ENCODE measurements around the gene CCDC8. TPM values are rescaled to one million over a fixed set of nuclear protein-coding genes. Genes with fewer than 3 reads are reported as not detected.

Gene CCDC8
- total RNA-seq, 1 experiment from 2014 or later, result 27.5 TPM

GRCh38 chr19:46372901-46373490 lies 40.4 kb downstream of the CCDC8 start:
- Histone ChIP-seq H3K23me2 (ENCODE audit: insufficient read length, low read depth, low read length, poor library complexity, severe bottlenecking) (no peaks in the 10 kb centered on the region), H3K79me2 (ENCODE audit: insufficient read depth, low read length) (no peaks in the 10 kb centered on the region; the same call in 1 of the 2 replicates), H3K14ac (ENCODE audit: insufficient read depth, low read length) (peak overlapping the region; percentile 87), H3K18ac (ENCODE audit: insufficient read length, low read depth, low read length) (peak overlapping the region; percentile 76), H2AK5ac (ENCODE audit: insufficient read length, low read length) (no peak overlapping the region), H3K27me3 (ENCODE audit: insufficient read depth, low read length) (no peaks in the 10 kb centered on the region), H3K56ac (ENCODE audit: insufficient read length, low read depth, low read length) (no peak overlapping the region), H3T11ph (ENCODE audit: low read length) (no peak overlapping the region), H3K4me1 (ENCODE audit: insufficient read depth, low read length) (peaks cover 7% of the 10 kb centered on the region; the same call in 1 of the 2 replicates), H3K9ac (ENCODE audit: extremely low read depth, insufficient read length, low read length) (no peak overlapping the region), H2BK15ac (ENCODE audit: low read depth, low read length) (no peak overlapping the region), H2AFZ (ENCODE audit: low read length) (no peak overlapping the region), H3K23ac (ENCODE audit: insufficient read length, low read depth, low read length) (no peak overlapping the region), H4K8ac (replicated peaks; ENCODE audit: insufficient read length, low read depth, low read length) (no peak overlapping the region), H2BK5ac (ENCODE audit: insufficient read length, low read length) (no peak overlapping the region), H4K5ac (ENCODE audit: insufficient read length, low read depth, low read length) (no peak overlapping the region), H2BK20ac (ENCODE audit: low read depth, low read length, poor library complexity, severe bottlenecking) (no peak overlapping the region), H3K79me1 (ENCODE audit: insufficient read depth, low read depth, low read length, poor library complexity, severe bottlenecking) (no peaks in the 10 kb centered on the region), H3K9me3 (ENCODE audit: control insufficient read depth, low read depth, low read length) (no peaks in the 10 kb centered on the region), H3K4ac (ENCODE audit: low read depth, low read length) (no peak overlapping the region), H2BK120ac (ENCODE audit: low read depth, low read length, poor library complexity, severe bottlenecking) (no peak overlapping the region), H3K27ac (ENCODE audit: insufficient read length, low read depth, low read length) (peak overlapping the region; percentile 70), H4K91ac (ENCODE audit: insufficient read length, low read depth, low read length) (no peak overlapping the region), H3K4me2 (ENCODE audit: insufficient read depth, insufficient read length, low read length) (peak overlapping the region; percentile 38), H4K20me1 (ENCODE audit: control insufficient read depth, insufficient read depth, insufficient read length) (no peaks in the 10 kb centered on the region), H2BK12ac (ENCODE audit: insufficient read length, low read depth, low read length) (no peak overlapping the region)
- peak; percentile 76 for DNase-seq
- TF ChIP-seq CTCF (conservative IDR thresholded peaks at IDR 0.05), result peak; percentile 69
- Mint-ChIP-seq H3K9me3 (no peaks in the 10 kb centered on the region), H3K4me3 (peak overlapping the region in 1 of 2 experiments; percentile 34; a peak in 2 of 5 replicates), H3K36me3 (ENCODE audit: insufficient read depth in 1 of 3, low read depth in 3 of 3) (peaks cover 22 to 42% (median 37%) of the 10 kb centered on the region in 3 experiments; a peak in 6 of 7 replicates), H3K4me1 (peaks cover 32 to 41% of the 10 kb centered on the region in 2 experiments), H3K27ac (peak overlapping the region; percentile 92 to 96 (median 95)), H3K27me3 (ENCODE audit: low read depth) (no peaks in the 10 kb centered on the region; the same call in 1 of the 2 replicates)
- no CpG with 5 or more reads among the region's 11 CpGs for WGBS (ENCODE audit: extremely low coverage, insufficient read length, low lambda C conversion rate)
